HG02678 (cell line): Measurements from ENCODE around the gene ING3.

Experiments
- ATAC-seq: cut with Tn5 transposase; IDR thresholded peaks from one replicate; pipeline ENCODE4 v1.9.1; 2021; ENCODE audit warnings: mild to moderate bottlenecking, moderate library complexity; ENCODE audit not compliant: unreplicated experiment

The ING3 gene

DNA sequence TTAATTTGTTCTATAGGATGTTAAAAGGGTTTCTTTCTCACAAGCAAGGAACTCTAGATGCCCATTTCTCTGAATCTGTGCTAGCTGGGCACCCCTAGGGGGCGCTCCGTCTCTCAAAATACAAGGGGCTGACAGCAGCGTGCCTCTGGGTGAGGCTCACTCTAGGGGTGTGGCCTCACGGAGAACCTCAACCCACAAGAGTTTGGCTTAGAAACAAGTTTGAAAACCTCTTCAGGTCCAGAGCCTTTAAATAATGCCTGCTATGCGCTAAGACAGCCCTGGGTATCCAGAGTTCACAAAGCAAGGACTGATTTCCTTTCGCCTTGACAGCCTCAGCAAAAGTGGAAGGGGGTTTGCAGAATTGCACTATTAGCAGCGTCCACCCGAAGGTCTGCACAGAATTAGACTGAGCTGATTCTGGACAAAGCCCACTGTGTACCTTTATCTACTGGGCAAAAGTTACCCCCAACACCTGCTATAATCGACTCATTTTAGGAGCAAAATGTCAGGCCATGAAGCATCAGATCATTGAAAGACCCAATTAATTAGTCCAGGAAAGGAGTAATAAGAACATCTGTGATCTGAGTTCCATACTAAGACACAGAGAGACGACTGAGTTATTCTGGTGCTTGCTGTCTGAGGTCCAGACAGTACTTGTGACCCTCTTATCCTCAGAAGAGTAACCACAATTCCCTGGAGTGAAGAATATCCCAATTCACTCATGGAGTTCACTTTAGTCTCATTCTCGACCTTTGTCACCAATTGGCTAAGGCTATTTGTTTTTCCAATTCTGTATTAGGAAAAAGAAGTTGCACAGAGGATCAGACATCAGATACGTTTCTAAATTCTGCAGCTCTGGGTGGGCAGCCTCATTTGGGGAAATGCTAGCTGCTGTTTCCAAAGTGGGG is 37.4 kb downstream of the ING3 start:
- peak; percentile 91 for ATAC-seq

DNA sequence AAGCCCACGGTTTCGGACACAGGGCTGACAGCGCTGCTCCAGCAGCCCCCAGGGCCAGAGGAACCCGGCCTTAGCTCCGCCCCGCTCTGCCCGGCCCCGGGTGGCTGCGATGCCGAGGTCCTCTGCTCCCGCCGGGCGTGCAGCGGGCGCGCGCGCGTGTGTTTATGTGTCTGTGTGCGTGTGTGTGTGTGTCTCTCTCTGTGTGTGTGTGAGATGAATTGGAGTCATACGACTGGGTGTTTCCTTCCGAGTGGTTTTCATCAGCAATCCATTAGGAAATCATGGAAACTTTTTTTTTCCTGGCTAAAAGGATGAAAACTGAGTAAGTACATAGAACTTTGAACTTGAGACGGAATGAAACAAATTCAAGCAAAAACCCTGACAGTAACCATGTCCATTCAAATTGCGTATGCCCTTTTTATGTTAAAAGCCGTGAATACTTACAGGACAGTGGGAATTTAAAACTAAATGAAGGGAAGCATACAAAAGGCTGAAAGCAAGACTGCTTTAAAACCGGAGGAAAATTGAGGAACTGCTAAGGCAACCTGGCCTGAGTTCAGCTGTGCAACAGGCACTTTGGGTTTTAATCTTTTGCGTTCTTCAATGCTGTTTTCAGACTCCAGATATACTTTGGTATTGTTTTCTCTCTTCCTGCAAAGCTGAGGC is 38.1 kb downstream of the ING3 start, which contains the start of gene CPED1:
Gene CPED1 (plus strand): TSS at position 121 of the 666 bp plus-strand sequence. CDS start 911 bp downstream, outside the sequence.
- peak; percentile 68 for ATAC-seq

DNA sequence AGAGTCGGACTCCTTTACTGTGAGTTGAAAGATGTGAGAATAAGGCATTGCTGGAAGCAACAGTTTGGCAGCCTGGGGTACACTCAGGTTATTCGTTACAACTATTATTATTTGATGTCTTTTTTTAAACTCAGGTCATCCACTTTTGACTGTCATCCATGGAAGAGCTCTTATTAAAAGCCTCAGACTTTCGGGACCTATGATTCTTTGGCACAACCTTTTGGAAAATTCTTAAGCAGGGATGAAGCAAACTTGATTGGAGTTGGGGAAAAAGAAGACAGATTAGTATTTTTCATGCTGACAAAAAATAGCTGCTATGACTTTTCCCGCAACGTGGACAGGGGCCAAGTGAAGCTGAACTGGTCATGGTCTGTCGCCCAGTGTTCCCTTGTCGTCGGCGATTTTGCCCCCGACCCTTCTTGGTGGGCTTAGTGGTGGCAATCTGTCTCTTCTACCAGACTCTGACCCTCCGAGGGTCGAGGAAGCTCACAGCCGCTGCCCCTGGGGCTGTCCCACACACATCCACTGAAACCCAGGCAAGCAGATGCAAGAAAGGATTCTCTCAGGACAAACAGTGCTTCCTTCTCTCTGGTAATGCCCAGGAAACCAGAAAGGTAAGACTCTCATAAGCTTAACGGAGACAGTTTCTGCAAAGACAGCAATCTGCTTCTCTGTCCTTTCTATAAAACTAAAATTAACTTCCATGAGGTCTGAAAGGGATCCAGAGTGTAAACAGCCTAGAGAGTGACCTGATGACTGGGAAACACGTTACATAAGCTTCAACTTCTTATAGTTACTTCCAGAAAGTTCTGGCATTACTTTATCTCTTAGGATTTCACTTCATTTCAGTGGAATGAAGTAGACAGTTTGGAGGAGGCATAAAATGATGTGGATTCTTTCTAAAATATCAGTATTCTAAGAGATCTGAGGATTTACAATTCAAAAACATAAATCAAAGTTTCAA is 39.0 kb downstream of the ING3 start:
- ATAC-seq, result no peak

DNA sequence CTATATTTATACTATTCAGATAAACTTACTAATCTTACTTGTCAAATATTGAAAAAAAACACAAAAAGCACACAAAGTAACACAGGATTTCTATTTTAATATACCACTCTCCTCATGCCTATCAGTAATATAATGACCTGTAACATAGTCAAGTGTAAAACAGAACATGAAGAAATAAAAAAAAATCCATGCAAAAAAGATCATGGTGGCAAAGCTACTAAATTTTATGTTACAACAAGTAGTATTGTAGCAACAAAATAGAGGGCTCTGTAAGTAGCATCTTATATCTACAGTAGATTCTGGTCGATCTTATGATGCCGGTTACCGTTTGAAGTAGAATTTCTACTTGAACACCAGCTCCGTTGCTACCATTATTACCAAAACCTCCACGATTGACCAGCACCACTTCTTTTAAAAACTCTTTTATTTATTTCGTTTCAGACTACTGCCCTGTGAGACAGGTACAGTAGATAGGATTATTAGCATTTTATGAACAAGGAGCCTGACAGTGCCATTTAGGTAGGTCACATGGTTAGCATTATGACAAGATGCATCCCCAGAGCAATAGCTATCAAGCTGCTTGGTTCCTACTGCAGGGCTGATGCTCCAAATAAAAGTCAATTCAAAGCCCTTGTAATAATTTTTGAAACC is 40.0 kb downstream of the ING3 start:
- no peak for ATAC-seq

DNA sequence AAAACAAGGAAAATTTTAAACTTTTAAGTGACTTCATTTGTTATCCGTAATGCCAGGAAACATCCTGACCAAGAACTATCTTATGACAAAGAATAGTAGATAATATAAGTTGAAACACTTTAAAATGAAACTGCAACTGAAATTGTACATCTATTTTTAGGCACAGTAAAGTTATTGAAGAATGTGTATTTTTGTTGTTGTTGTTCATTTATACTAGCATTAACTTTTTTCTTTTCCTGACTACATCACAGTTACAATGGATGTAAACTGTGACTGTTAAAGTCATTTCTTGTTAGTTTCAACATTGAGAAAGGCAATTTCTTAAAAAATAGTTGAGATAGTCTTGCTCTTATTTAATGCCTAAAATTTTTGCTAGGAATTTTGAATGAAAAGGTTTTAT is 40.6 kb downstream of the ING3 start:
- ATAC-seq, result no peak

DNA sequence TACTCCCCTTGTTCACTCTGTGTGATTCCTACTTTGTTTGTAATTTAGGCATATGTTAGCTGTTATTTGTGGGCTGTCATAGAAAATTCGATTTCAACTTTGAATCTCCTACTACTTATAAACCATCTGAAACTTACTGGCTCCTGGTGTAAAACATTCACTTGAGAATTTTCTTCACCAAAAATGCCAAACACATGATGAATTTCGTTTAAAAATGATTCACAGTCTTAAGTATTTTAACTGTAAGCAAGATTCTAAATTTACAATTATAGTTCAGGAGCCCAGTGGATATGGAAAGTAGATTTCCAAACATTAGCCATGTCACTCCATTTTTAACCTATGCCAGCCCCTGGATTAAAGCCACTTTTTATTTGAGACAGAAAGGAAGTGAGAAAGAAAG is 41.0 kb downstream of the ING3 start:
- ATAC-seq, result no peak

DNA sequence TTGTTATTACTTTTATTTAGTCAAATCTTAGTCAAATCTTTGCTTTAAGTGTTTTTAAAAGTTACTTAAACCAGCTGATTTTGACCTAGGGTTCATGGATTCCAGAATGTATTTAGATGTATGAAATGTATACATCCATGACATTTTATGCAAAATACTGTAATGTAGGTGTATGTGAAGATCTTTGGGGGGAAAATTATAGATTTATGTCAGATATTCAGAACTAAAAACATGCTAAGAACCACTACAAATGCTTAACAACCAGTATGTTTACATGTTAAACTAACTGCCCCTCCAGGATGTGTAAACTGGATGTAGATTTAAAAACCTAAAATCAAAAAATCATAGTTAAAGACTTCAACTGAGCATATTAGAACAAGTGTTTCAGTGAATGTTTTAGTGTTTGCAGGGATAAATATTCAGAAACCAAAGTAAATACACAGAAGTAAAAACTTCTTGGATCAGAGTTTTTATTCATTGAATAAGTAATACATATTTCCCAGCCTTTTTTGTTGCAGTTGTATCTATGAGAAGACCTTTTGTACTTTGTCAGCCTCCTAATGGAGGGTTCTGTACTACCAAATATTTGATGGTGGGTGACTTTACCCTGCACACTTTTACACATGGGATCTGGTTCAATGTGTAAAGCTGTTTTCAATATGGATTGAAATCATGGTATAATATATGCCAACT is 41.8 kb downstream of the ING3 start:
- no peak for ATAC-seq

DNA sequence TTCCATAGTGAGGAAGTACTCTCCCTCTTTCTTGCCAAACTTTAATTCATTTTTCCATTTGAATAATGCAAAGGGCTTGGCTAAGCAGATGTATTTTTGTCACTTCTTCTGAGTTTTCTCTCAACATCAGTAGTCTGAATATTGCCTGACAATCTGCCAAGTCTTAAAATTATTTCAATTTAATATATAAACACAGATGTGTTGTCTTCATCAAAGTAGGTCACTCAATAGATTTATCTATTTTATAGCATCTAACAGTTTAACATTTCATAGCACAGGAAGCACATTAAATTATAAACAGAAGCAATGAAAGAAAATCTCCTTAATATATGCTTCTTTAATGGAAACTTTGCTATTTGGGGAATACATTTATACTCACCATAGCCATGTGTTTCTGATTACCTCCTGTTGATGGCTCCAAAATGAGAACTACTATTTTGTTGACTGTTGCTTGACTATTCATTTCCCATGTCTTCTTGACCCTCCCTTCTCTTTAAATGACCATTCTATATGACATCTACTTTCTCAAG is 42.5 kb downstream of the ING3 start:
- no peak for ATAC-seq

DNA sequence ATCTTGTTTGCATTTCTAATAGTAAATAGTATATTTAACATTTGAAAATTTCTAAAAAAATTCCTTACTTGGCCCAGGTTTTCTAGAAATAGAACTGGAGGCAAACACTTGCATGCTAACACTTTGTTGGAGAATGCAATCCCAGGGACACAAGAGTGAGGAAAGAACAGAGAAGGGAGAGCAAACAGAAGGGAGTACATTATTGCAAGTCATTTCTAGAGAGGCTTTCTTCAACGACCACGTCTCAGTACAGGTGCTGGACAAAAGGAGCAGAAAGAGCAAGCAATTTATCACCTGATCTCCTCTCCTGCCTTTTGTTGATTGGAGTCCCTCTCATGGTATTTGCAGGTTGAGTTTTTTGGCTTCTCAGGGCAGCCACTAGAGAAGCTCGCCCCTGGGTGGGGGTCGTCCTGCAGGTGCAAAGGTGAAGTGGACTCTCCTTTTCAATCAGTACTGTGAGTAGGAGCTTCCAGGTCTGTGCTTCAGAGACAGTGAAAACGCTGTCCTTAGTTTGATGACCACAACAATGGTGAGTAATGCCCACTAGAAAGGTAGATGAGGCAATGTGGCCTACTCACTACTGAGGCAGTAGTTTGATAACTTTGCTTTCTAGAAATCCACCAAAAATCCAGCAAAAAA is 43.1 kb downstream of the ING3 start:
- ATAC-seq, result no peak

DNA sequence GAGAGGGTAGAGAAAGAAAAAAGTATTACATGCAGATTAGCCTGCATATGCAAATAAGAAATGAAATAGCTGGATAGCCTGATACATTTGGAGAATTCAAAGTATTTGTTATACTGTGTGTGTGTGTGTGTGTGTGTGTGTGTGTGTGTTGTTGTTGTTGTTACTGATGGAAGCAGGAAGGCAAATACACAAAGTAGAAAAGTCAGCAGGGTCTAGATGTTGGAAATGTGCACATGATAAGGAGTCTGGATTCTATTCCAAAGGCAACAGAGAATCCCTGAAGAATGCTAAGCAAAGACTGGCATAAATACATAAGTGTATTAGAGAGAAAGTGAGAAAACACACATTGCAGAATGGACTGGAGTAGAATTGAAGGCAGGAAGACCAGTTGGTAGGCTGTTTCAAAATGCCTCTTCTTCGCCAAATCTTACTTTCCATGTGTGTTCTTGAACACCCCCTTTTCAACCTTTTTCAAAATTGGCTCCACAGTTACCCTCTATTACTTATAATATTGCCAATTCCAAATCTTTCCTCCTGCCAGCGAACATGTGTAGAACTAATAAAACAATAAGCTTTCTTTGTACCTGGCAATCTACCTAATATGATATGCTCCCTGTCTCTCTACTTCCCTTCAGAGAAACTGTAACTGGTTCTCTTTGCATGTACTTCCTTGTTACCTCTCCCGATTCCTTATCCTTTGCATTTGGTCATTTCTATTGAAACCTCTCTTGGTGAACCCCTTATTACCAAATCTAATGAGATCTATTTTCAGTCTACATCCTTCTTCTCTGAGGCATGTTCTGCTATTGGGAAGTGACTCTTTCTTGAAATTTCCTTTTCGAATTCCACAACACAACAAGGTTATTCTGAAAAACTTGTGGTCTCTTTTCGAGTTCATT is 44.2 kb downstream of the ING3 start:
- ATAC-seq, result no peak

DNA sequence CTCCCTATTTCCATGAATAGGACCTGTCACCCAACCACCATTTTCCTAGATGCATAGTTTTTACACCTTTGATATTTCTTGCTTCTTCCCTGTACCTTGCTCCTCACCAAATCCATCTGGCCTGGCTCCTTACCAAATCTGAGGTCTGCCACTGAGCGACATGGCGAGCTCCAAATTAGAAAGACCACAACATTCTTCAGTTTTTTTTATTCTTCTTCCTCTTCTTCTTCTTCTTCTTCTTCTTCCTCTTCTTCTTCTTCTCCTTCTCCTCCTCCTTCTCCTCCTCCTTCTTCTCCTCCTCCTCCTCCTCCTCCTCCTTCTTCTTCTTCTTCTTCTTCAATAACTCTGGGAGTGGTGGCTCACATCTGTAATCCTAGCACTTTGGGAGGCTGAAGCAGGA is 45.1 kb downstream of the ING3 start:
- ATAC-seq, result no peak

DNA sequence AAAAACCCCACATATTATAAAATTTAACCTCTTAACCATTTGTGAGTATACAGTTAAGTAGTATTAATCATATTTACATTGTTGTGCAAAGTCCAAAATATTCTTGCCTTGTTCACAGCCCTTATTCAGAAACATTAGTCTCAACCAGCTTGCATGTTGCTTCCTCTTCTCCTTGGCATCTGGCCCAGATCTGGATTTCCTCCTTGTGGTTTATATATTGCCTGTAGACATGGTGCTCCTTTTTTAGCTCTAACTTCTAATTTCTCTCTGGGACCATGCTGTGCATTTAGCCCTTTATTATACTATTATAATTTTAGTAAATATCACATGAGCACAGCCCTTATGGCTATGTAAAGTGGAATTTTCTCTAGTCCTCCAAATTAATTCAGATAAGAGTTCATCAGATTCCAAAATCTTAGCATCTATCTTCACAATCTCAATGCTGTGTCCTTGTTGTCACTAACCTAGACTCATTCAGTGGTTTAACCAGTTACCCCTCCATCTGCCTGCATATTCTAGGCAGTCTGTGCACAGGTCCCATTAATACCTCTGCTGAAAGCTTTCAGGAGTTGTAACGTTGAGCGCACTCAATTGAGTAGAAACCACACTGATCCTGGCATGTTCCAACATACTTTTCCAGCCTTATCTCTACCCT is 45.9 kb downstream of the ING3 start:
- no peak for ATAC-seq

DNA sequence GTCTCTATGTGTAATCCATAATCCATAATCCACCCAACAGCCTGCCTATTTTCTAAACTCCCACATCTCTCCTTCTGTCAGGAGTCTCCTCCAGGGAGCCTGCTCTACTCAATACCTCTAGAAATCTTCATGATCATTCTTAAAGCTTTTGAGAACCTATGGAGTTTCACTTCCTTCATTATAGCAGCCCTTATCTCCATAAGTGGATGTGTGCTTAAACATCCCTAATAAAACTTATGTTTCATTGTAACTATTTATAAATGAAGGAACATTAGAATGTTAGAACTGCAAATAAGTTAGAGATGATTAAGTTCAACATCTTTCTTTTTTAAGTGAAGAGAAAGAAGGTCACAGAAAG is 46.4 kb downstream of the ING3 start:
- no peak for ATAC-seq

DNA sequence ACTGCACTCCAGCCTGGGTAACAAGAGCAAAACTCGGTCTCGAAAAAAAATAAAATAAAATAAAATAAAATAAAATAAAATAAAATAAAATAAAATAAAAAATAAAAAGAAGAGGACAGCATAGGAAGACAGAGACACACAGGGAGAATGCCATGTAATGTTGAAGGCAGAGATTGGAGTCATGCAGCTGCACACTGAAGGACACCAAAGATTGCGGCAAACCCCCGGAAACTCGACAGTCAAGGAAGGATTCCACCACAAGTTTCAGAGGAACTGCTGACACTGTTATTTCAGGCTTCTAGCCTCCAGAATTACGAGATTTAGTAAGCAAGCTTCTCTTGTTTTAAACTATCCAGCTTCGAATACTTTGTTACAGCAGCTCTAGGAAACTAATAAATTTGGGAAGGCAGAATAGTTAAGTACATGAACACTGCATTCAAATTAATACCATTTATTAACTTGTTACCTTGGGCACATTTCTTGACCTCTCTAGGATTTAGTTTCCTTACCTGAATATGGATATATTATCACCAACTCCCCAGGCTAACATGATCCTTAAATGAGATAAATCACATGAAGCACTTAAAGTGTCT is 47.4 kb downstream of the ING3 start:
- no peak for ATAC-seq

DNA sequence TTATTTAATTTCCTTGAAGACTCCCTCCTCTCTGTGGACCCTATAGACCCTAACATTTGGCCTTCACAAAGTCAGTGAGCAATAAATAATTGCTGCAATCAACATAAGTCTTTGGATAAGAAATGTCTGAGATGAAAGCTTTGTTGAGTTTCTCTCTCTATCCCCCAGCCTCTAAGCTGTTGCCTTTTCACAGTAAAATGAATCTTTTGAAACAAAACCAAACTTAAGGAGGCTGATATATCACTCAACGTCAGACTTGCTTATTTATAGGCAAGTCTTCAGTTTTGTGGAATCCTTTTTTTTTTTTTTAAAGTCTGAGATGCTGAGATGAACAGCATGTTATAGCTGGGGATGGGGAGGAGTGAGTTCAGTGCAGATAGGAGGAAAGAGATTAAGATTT is 47.9 kb downstream of the ING3 start:
- ATAC-seq, result no peak

DNA sequence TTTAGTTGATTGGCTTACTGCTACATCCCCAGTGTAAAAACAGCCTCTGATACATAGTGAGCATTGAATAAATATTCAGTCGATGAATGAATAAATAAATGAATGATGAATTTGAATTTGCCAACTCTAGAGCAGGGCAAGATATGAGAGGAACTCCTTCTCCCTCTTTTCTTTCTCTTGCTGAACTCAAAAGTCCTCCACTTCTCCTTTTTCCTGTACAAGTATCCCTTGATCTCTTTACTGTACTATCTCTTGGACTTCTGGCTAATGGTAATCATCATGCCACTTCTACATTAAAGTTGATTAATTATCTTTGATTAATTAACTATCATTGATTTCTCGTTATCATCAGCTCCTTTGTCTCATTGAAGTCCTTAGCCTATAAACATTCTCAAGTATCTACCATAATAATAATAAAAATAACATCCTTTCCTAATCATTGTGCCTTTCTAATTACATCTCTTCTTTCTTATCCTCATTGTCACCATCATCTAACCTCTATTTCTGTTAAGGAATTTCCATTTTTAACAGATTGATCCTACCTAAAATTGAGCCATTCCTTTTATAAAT is 48.5 kb downstream of the ING3 start:
- no peak for ATAC-seq
